H1 (cell line): ENCODE measurements around the gene SLC25A45. TPM values are rescaled to one million over a fixed set of nuclear protein-coding genes. Genes with fewer than 3 reads are reported as not detected.

ENCODE experiments used
- CTCF ChIA-PET: fragments of 300-600 bp; sonication (Branson Sonifier 250); formaldehyde crosslinking; loops from one replicate; lab custom pipeline; 2021; ENCODE audit not compliant: partially characterized antibody; lab: Charles Lee
- POLR2A ChIA-PET: fragments of 300-600 bp; sonication (Branson Sonifier 250); formaldehyde crosslinking; loops from one replicate; lab custom pipeline; 2021; ENCODE audit warnings: inconsistent platforms; ENCODE audit not compliant: partially characterized antibody; lab: Charles Lee
- DNase-seq, 2 experiments: peaks; one replicate each; pipeline versions ENCODE4 v3.0.0 to v3.0.0-alpha.2; 2010 to 2022; ENCODE audit warnings: low spot score in 2 of 2, low read depth in 1 of 2, mixed read lengths in 1 of 2
- FAIRE-seq: peaks from 2 replicates; lab custom pipeline; 2011; peaks lifted over from hg19 to GRCh38; lab: Jason Lieb, UNC
- H2AFZ ChIP-seq: 2 replicates; pipeline ENCODE4 v1.8.1; 2012; ENCODE audit warnings: low read length, inconsistent platforms
- H2AK5ac ChIP-seq: 2 replicates; pipeline ENCODE4 v1.6.1; 2013; ENCODE audit warnings: low read depth, low read length
- H2BK120ac ChIP-seq: replicated peaks from 2 replicates; pipeline ENCODE3; 2013; ENCODE audit warnings: low read depth, low read length, inconsistent platforms
- H2BK12ac ChIP-seq: 2 replicates; pipeline ENCODE4 v1.6.1; 2013; ENCODE audit warnings: low read depth, low read length
- H2BK15ac ChIP-seq: 2 replicates; pipeline ENCODE4 v1.6.1; 2013; ENCODE audit warnings: low read length
- H2BK20ac ChIP-seq: 2 replicates; pipeline ENCODE4 v1.6.1; 2013; ENCODE audit warnings: low read length
- H2BK5ac ChIP-seq: 2 replicates; pipeline ENCODE4 v1.6.1; 2013; ENCODE audit warnings: low read depth, low read length
- H3K14ac ChIP-seq: 2 replicates; pipeline ENCODE4 v1.6.1; 2013; ENCODE audit warnings: inconsistent platforms; ENCODE audit not compliant: insufficient read length
- H3K18ac ChIP-seq: 2 replicates; pipeline ENCODE4 v1.6.1; 2013; ENCODE audit warnings: low read length; ENCODE audit errors: extremely low read depth
- H3K23ac ChIP-seq: 2 replicates; pipeline ENCODE4 v1.6.1; 2013; ENCODE audit warnings: inconsistent platforms; ENCODE audit not compliant: insufficient read length
- H3K23me2 ChIP-seq: 2 replicates; pipeline ENCODE4 v1.6.1; 2013; ENCODE audit warnings: low read depth, low read length
- H3K27ac ChIP-seq: 2 replicates; pipeline ENCODE4 v1.6.1; 2011; ENCODE audit warnings: low read depth, low read length, inconsistent platforms
- H3K27me3 ChIP-seq, 4 experiments: replicated peaks in 1 of 4; 1 replicate in 1 of 4; 2 replicates in 3 of 4; pipeline versions ENCODE4 v1.6.1 to v1.8.1; 2011 to 2013; ENCODE audit warnings: low read length in 3 of 4, mild to moderate bottlenecking in 3 of 4, inconsistent platforms in 2 of 4, mixed read lengths in 2 of 4, moderate library complexity in 1 of 4; ENCODE audit not compliant: control insufficient read depth in 3 of 4, insufficient read depth in 3 of 4; ENCODE audit errors: extremely low read depth in 1 of 4
- H3K36me3 ChIP-seq, 4 experiments: 2 replicates each; pipeline versions ENCODE4 v1.6.1 to v1.8.1; 2011 to 2013; ENCODE audit warnings: mild to moderate bottlenecking in 4 of 4, low read length in 3 of 4, moderate library complexity in 2 of 4, control low read depth in 1 of 4, inconsistent platforms in 1 of 4; ENCODE audit not compliant: insufficient read depth in 4 of 4, control insufficient read depth in 2 of 4
- H3K4ac ChIP-seq: replicated peaks from 2 replicates; pipeline ENCODE3; 2013; ENCODE audit warnings: low read length, low read depth, mixed read lengths, inconsistent platforms; ENCODE audit not compliant: insufficient read length
- H3K4me1 ChIP-seq, 4 experiments: replicated peaks in 1 of 4; 1 replicate in 1 of 4; 2 replicates in 3 of 4; pipeline versions ENCODE4 v1.6.1 to v1.8.1; 2011 to 2013; ENCODE audit warnings: low read length in 3 of 4, inconsistent platforms in 2 of 4, mixed read lengths in 1 of 4; ENCODE audit not compliant: insufficient read depth in 4 of 4, control insufficient read depth in 3 of 4
- H3K4me2 ChIP-seq, 2 experiments: 2 replicates each; pipeline versions ENCODE4 v1.6.1 to v1.8.1; 2011 to 2013; ENCODE audit warnings: low read depth in 2 of 2, low read length in 2 of 2, control low read depth in 1 of 2, inconsistent platforms in 1 of 2, mild to moderate bottlenecking in 1 of 2; ENCODE audit not compliant: insufficient read depth in 1 of 2
- H3K4me3 ChIP-seq, 4 experiments: fragments of 200-600, 300-600 bp in 1 of 4; sonication (generic), shearing (Covaris generic), sonication (Bioruptor Twin) in 1 of 4; 2 replicates each; pipeline versions ENCODE4 v1.5.1 to v1.8.1; 2011 to 2016; ENCODE audit warnings: low read length in 4 of 4, low read depth in 3 of 4, control low read depth in 2 of 4, inconsistent platforms in 2 of 4, mild to moderate bottlenecking in 2 of 4, mixed read lengths in 1 of 4, moderate library complexity in 1 of 4; ENCODE audit not compliant: insufficient read depth in 2 of 4; ENCODE audit errors: extremely low read depth in 1 of 4
- H3K56ac ChIP-seq: replicated peaks from 2 replicates; pipeline ENCODE3; 2013; ENCODE audit warnings: low read depth, mild to moderate bottlenecking, mixed read lengths, low read length, inconsistent platforms; ENCODE audit not compliant: insufficient read length
- H3K79me1 ChIP-seq: 2 replicates; pipeline ENCODE4 v1.6.1; 2013; ENCODE audit warnings: low read depth, low read length, control low read depth
- H3K79me2 ChIP-seq, 2 experiments: 2 replicates each; pipeline versions ENCODE4 v1.6.1 to v1.8.1; 2012 to 2013; ENCODE audit warnings: low read length in 2 of 2, mild to moderate bottlenecking in 2 of 2, inconsistent platforms in 1 of 2; ENCODE audit not compliant: insufficient read depth in 2 of 2, control insufficient read depth in 1 of 2
- H3K9ac ChIP-seq, 4 experiments: replicated peaks in 1 of 4; 1 replicate in 1 of 4; 2 replicates in 3 of 4; pipeline versions ENCODE4 v1.6.1 to v1.8.1; 2011 to 2013; ENCODE audit warnings: low read depth in 3 of 4, low read length in 3 of 4, control low read depth in 2 of 4, mild to moderate bottlenecking in 2 of 4, moderate library complexity in 2 of 4, inconsistent platforms in 1 of 4; ENCODE audit errors: extremely low read depth in 1 of 4
- H3K9me3 ChIP-seq, 2 experiments: 2 replicates each; pipeline versions ENCODE4 v1.6.1 to v1.8.1; 2012 to 2013; ENCODE audit warnings: mild to moderate bottlenecking in 2 of 2, moderate library complexity in 2 of 2, control low read depth in 1 of 2, inconsistent platforms in 1 of 2, low read depth in 1 of 2, low read length in 1 of 2, mixed read lengths in 1 of 2; ENCODE audit not compliant: insufficient read depth in 2 of 2
- H4K20me1 ChIP-seq, 2 experiments: replicated peaks in 1 of 2; 2 replicates each; pipeline versions ENCODE3 to v1.8.1; 2011 to 2013; ENCODE audit warnings: inconsistent platforms in 2 of 2, low read length in 2 of 2, mild to moderate bottlenecking in 1 of 2; ENCODE audit not compliant: insufficient read depth in 2 of 2, control insufficient read depth in 1 of 2
- H4K5ac ChIP-seq: 2 replicates; pipeline ENCODE4 v1.6.1; 2013; ENCODE audit warnings: low read length, low read depth, mixed read lengths, inconsistent platforms; ENCODE audit not compliant: insufficient read length
- H4K8ac ChIP-seq: 2 replicates; pipeline ENCODE4 v1.8.0; 2013; ENCODE audit warnings: mild to moderate bottlenecking, moderate library complexity, low read length, inconsistent platforms; ENCODE audit not compliant: insufficient read depth; ENCODE audit errors: extremely low read depth
- H4K91ac ChIP-seq: replicated peaks from 2 replicates; pipeline ENCODE3; 2013; ENCODE audit warnings: low read length, mixed read lengths, inconsistent platforms; ENCODE audit not compliant: insufficient read length
- E2F6 ChIP-seq: IDR thresholded peaks from 2 replicates; pipeline ENCODE4 v1.6.1; 2012; ENCODE audit warnings: inconsistent platforms
- EZH2 ChIP-seq: fragments of 200-600 bp; sonication (generic); IDR thresholded peaks from 2 replicates; pipeline ENCODE4 v1.7.1; 2012; ENCODE audit warnings: low read depth, mild to moderate bottlenecking, moderate library complexity, low read length, inconsistent platforms; ENCODE audit not compliant: severe bottlenecking
- SUZ12 ChIP-seq: fragments of 200-600 bp; sonication (generic); IDR thresholded peaks from 2 replicates; pipeline ENCODE4 v1.6.1; 2012; ENCODE audit warnings: mild to moderate bottlenecking, inconsistent platforms, low read length, moderate library complexity, mixed read lengths
- TAF1 ChIP-seq: IDR thresholded peaks from 2 replicates; pipeline ENCODE4 v1.6.1; 2011; ENCODE audit warnings: mild to moderate bottlenecking, low read depth, low read length
- WGBS, 2 experiments: shearing (Covaris generic) in 1 of 2; methylation state at CpG; one replicate each; pipeline versions ENCODE4 v1.1.6 to v1.1.7; 2013 to 2015; ENCODE audit warnings: low lambda C conversion rate in 2 of 2, mixed read lengths in 2 of 2, inconsistent platforms in 1 of 2, low coverage in 1 of 2, missing lambda C conversion rate in 1 of 2; ENCODE audit not compliant: insufficient replicate concordance in 2 of 2, insufficient coverage in 1 of 2, insufficient read length in 1 of 2; ENCODE audit errors: extremely low coverage in 1 of 2, missing lambda C conversion rate in 1 of 2; 5-methylcytosine and 5-hydroxymethylcytosine counted together
- polyA plus RNA-seq, 7 experiments: library from polyadenylated mRNA; depleted of rRNA in 3 of 7; stranded (reverse) in 5 of 7; unstranded in 2 of 7; fragments of >200 nt in 5 of 7; fragments of 200-250 nt in 2 of 7; gene quantifications; 1 replicate in 5 of 7; 2 replicates in 1 of 7; 4 replicates in 1 of 7; pipeline versions ENCODE4 v1.2.1 to v1.2.3, GENCODE V29; 2011 to 2013; ENCODE audit warnings: missing spikeins in 2 of 7, mixed read lengths in 2 of 7
- total RNA-seq: library from RNA; stranded (reverse); fragmentation: NEBNext Ultra II Directional; extraction: Animal tissue kit (Norgen Biotek cat#: 25700); gene quantifications from 2 replicates; pipeline ENCODE4 v1.2.1, GENCODE V29; 2021

The SLC25A45 gene
- total and polyA plus RNA-seq, 2 of the 8 experiments (the other 6 are each of a cell fraction or from before 2014, with no cell fraction given) = 0.54 to 0.59 TPM

- WGBS, 2 experiments = 45% methylated on average over 34 of the region's 35 CpGs; no CpG with 5 or more reads in 1 of the 2 experiments
- H2BK5ac ChIP-seq = no peak overlapping the region
- no peak overlapping the region for H4K8ac ChIP-seq
- no peak overlapping the region for H3K14ac ChIP-seq
- no peak overlapping the region for H2AK5ac ChIP-seq
- POLR2A ChIA-PET = interaction anchor here (0.8 to 4.0 kb wide), 13 partner anchors 12 to 171 kb away, joined by 3 to 26 read pairs (median 3); partner anchors contain the start of genes DPF2 and MALAT1
- H3K9ac ChIP-seq = no peak overlapping the region
- no peak overlapping the region for H3K27ac ChIP-seq
- TF ChIP-seq EZH2 (peak; percentile 54), SUZ12 (peak; percentile 57; the same call in 1 of the 2 replicates), TAF1 (no peak), E2F6 (peak; percentile 68)
- peak overlapping the region; percentile 90 to 100 for H3K4me2 ChIP-seq
- H2BK15ac ChIP-seq = peak overlapping the region; percentile 46; the same call in 1 of the 2 replicates
- H3K79me2 ChIP-seq = no peaks in the 10 kb centered on the region
- H2BK20ac ChIP-seq = no peak overlapping the region
- H4K91ac ChIP-seq = no peak overlapping the region
- peaks cover 6 to 20% (median 11%) of the 10 kb centered on the region in 4 experiments; a peak in 7 of 8 replicates for H3K36me3 ChIP-seq
- H4K20me1 ChIP-seq = peaks cover 2 to 8% of the 10 kb centered on the region in 2 experiments
- H3K23me2 ChIP-seq = peaks cover 9% of the 10 kb centered on the region
- peaks cover 7 to 29% (median 19%) of the 10 kb centered on the region in 4 experiments for H3K27me3 ChIP-seq
- H3K4ac ChIP-seq = no peak overlapping the region
- no peaks in the 10 kb centered on the region for H3K79me1 ChIP-seq
- CTCF ChIA-PET = interaction anchor here (0.5 to 3.3 kb wide), 21 partner anchors 9 to 536 kb away, joined by 3 to 16 read pairs (median 4); partner anchors contain the start of gene SCYL1
- FAIRE-seq = no peak
- H3K56ac ChIP-seq = no peak overlapping the region
- H2AFZ ChIP-seq = peak overlapping the region; percentile 72
- H3K9me3 ChIP-seq = no peaks in the 10 kb centered on the region
- peak in 1 of 2 experiments; percentile 66 for DNase-seq
- peak overlapping the region; percentile 71; the same call in 1 of the 2 replicates for H3K18ac ChIP-seq
- H3K4me1 ChIP-seq = peaks cover 0 to 10% (median 3%) of the 10 kb centered on the region in 4 experiments; a peak in 5 of 7 replicates
- H2BK12ac ChIP-seq = peak overlapping the region; percentile 63; the same call in 1 of the 2 replicates
- peak overlapping the region; percentile 57 to 73 (median 64) for H3K4me3 ChIP-seq
- no peak overlapping the region for H3K23ac ChIP-seq
- no peak overlapping the region for H4K5ac ChIP-seq
- H2BK120ac ChIP-seq = no peak overlapping the region
Measured at GRCh38 chr11:65355776-65356393, 26.6 kb downstream of the SLC25A45 start.
